GM11168 (cell line): ENCODE results near the gene CHST11.

Experiments
- in situ Hi-C: fragments of 300-500 bp; cut with MboI; formaldehyde crosslinking; loops from one replicate; pipeline ENCODE4 v1.12.0; 2022; ENCODE audit warnings: low sequenced_read_pairs; ENCODE audit not compliant: unreplicated experiment

Gene CHST11

GRCh38 chr12:104722601-104723534 lies 266.1 kb downstream of the CHST11 start:
- in situ Hi-C loops = no loop called here

GRCh38 chr12:104723895-104724294 lies 267.1 kb downstream of the CHST11 start:
- in situ Hi-C loops = no loop called here

GRCh38 chr12:104724992-104725585 lies 268.3 kb downstream of the CHST11 start:
- in situ Hi-C loops = loop anchor here (25.0 kb wide), 1 partner anchor 337 kb away; no protein-coding TSS in a partner anchor

GRCh38 chr12:104725610-104726009 lies 268.9 kb downstream of the CHST11 start:
- in situ Hi-C loops = loop anchor here (25.0 kb wide), 1 partner anchor 337 kb away; no protein-coding TSS in a partner anchor

- in situ Hi-C loops = loop anchor here (25.0 kb wide), 1 partner anchor 334 kb away; no protein-coding TSS in a partner anchor
Observed at GRCh38 chr12:104727726-104728465, 271.1 kb downstream of the CHST11 start.

GRCh38 chr12:104729091-104729490 lies 272.3 kb downstream of the CHST11 start:
- in situ Hi-C loops = loop anchor here (25.0 kb wide), 1 partner anchor 333 kb away; no protein-coding TSS in a partner anchor

GRCh38 chr12:104729610-104730446 lies 273.1 kb downstream of the CHST11 start:
- in situ Hi-C loops = loop anchor here (25.0 kb wide), 1 partner anchor 332 kb away; no protein-coding TSS in a partner anchor

GRCh38 chr12:104730763-104731162 lies 274.0 kb downstream of the CHST11 start:
- in situ Hi-C loops = loop anchor here (25.0 kb wide), 1 partner anchor 332 kb away; no protein-coding TSS in a partner anchor

- in situ Hi-C loops = loop anchor here (25.0 kb wide), 1 partner anchor 329 kb away; no protein-coding TSS in a partner anchor
Observed at GRCh38 chr12:104733717-104734175, 277.0 kb downstream of the CHST11 start.

GRCh38 chr12:104734541-104735095 lies 277.9 kb downstream of the CHST11 start:
- in situ Hi-C loops = loop anchor here (25.0 kb wide), 1 partner anchor 328 kb away; no protein-coding TSS in a partner anchor

GRCh38 chr12:104735801-104736200 lies 279.1 kb downstream of the CHST11 start:
- in situ Hi-C loops = loop anchor here (25.0 kb wide), 1 partner anchor 326 kb away; no protein-coding TSS in a partner anchor

- in situ Hi-C loops = loop anchor here (25.0 kb wide), 1 partner anchor 326 kb away; no protein-coding TSS in a partner anchor
Observed at GRCh38 chr12:104736307-104736706, 279.6 kb downstream of the CHST11 start.

- in situ Hi-C loops = loop anchor here (25.0 kb wide), 1 partner anchor 325 kb away; no protein-coding TSS in a partner anchor
Observed at GRCh38 chr12:104737113-104737512, 280.4 kb downstream of the CHST11 start.

- in situ Hi-C loops = loop anchor here (25.0 kb wide), 1 partner anchor 324 kb away; no protein-coding TSS in a partner anchor
Observed at GRCh38 chr12:104737791-104738301, 281.1 kb downstream of the CHST11 start.

GRCh38 chr12:104738331-104738730 lies 281.6 kb downstream of the CHST11 start:
- in situ Hi-C loops = loop anchor here (25.0 kb wide), 1 partner anchor 324 kb away; no protein-coding TSS in a partner anchor

- in situ Hi-C loops = loop anchor here (25.0 kb wide), 1 partner anchor 323 kb away; no protein-coding TSS in a partner anchor
Observed at GRCh38 chr12:104738776-104739642, 282.3 kb downstream of the CHST11 start.

GRCh38 chr12:104740668-104741067 lies 283.9 kb downstream of the CHST11 start:
- in situ Hi-C loops = loop anchor here (25.0 kb wide), 1 partner anchor 322 kb away; no protein-coding TSS in a partner anchor
